Measurements from ENCODE around the gene GPX3.

GPX3 gene

DNA sequence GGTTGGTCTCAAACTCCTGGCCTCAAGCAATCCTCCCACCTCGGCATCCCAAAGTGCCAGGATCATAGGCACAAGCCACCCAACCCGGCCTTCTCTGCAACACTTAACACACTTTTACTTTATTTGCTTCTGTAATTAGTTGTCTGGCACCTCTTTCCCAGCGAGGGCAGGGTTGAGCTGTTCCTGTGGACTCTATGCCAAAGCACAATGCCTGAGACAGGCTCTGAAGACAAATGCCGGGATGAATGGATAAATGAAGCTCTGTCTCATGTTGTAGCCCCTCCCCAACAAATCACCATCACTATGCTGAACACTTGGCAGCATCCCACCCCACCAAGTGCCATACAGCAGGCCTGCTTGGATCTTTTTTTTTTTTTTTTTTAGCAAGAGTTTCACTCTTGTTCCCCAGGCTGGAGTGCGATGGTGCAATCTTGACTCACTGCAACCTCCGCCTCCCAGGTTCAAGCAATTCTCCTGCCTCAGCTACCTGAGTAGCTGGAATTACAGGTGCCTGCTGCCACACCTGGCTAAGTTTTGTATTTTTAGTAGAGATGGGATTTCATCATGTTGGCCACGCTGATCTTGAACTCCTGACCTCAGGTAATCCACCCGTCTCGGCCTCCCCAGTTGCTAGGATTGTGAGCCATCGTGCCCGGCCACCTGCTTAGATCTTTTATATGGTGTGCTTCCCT, 21.3 kb downstream of the GPX3 start:
- TF ChIP-seq, protein P1, sequence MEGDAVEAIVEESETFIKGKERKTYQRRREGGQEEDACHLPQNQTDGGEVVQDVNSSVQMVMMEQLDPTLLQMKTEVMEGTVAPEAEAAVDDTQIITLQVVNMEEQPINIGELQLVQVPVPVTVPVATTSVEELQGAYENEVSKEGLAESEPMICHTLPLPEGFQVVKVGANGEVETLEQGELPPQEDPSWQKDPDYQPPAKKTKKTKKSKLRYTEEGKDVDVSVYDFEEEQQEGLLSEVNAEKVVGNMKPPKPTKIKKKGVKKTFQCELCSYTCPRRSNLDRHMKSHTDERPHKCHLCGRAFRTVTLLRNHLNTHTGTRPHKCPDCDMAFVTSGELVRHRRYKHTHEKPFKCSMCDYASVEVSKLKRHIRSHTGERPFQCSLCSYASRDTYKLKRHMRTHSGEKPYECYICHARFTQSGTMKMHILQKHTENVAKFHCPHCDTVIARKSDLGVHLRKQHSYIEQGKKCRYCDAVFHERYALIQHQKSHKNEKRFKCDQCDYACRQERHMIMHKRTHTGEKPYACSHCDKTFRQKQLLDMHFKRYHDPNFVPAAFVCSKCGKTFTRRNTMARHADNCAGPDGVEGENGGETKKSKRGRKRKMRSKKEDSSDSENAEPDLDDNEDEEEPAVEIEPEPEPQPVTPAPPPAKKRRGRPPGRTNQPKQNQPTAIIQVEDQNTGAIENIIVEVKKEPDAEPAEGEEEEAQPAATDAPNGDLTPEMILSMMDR (IDR thresholded peaks at IDR 0.05; ENCODE audit: extremely low read depth, insufficient read depth, missing control alignments): no peak
- in situ Hi-C loops (cut with MboI; ENCODE audit: low pct_unique_long_range_greater_than_20kb, low sequenced_read_pairs, unreplicated experiment): no loop called here
- no peak for DNase-seq (ENCODE audit: low spot score)

GRCh38 chr5:151042453-151043093, 22.2 kb downstream of the GPX3 start:
- TF ChIP-seq, protein P1 (IDR thresholded peaks at IDR 0.05; ENCODE audit: extremely low read depth, insufficient read depth, missing control alignments): no peak
- in situ Hi-C loops (cut with MboI; ENCODE audit: low pct_unique_long_range_greater_than_20kb, low sequenced_read_pairs, unreplicated experiment): no loop called here
- DNase-seq (ENCODE audit: low spot score): no peak

DNA sequence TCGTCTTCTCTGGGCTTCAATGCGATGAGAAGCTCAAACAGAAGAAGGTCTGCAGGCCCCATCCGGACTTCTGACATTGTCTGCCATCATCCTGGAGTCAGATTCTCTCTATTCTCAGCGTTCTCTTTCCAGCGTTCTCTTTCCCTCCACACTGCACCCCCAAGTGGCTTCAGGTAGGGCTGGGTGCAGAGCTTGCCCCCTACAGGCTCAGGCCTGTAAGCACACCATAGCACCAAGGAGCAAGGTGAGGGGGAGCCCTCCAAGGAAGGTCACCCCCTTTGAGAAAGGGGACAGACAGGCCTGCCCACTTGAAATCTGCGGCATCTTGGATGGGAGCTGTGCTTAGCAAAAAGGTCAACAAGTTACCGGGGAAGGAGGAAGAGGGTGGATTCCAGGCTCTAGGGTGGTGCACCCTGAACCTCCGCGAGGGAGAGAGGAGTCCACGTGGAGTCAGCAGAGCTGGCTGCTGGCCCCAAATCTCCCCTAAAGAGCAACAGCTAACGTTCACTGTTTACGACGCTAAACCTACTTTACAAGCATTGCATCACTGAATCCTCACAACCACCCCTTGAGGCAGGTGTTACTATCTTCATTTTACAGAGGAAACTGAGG, 27.5 kb downstream of the GPX3 start:
- no peak for DNase-seq (ENCODE audit: low spot score)
- TF ChIP-seq, protein P1 (IDR thresholded peaks at IDR 0.05; ENCODE audit: extremely low read depth, insufficient read depth, missing control alignments): peak; percentile 83
- in situ Hi-C loops (cut with MboI; ENCODE audit: low pct_unique_long_range_greater_than_20kb, low sequenced_read_pairs, unreplicated experiment): no loop called here

GRCh38 chr5:151048526-151048925, 28.1 kb downstream of the GPX3 start:
- in situ Hi-C loops (cut with MboI; ENCODE audit: low pct_unique_long_range_greater_than_20kb, low sequenced_read_pairs, unreplicated experiment): no loop called here
- DNase-seq (ENCODE audit: low spot score): no peak
- TF ChIP-seq, protein P1 (IDR thresholded peaks at IDR 0.05; ENCODE audit: extremely low read depth, insufficient read depth, missing control alignments): peak; percentile 27

GRCh38 chr5:151051066-151051930, 30.9 kb downstream of the GPX3 start:
- TF ChIP-seq, protein P1 (IDR thresholded peaks at IDR 0.05; ENCODE audit: extremely low read depth, insufficient read depth, missing control alignments): peak; percentile 88
- in situ Hi-C loops (cut with MboI; ENCODE audit: low pct_unique_long_range_greater_than_20kb, low sequenced_read_pairs, unreplicated experiment): loop anchor here (5.0 kb wide), 1 partner anchor 66 kb away; no protein-coding TSS in a partner anchor
- DNase-seq (ENCODE audit: low spot score): peak; percentile 81
